GM19328 (cell line): ENCODE results near the gene GALNT18.

Experiments
- ATAC-seq: cut with Tn5 transposase; IDR thresholded peaks from one replicate; pipeline ENCODE4 v1.9.1; 2021; ENCODE audit warnings: mild to moderate bottlenecking, moderate library complexity; ENCODE audit not compliant: unreplicated experiment

GALNT18 gene

GRCh38 chr11:11250470-11250869 is 371.3 kb downstream of the GALNT18 start:
- no peak for ATAC-seq

- no peak for ATAC-seq
Measured at GRCh38 chr11:11247576-11247975, 374.2 kb downstream of the GALNT18 start.

GRCh38 chr11:11247086-11247485 is 374.7 kb downstream of the GALNT18 start:
- no peak for ATAC-seq

GRCh38 chr11:11246166-11246565 is 375.6 kb downstream of the GALNT18 start:
- ATAC-seq, result no peak

- no peak for ATAC-seq
Measured at GRCh38 chr11:11245453-11245852, 376.4 kb downstream of the GALNT18 start.

- ATAC-seq, result no peak
Measured at GRCh38 chr11:11244470-11245080, 377.2 kb downstream of the GALNT18 start.

- no peak for ATAC-seq
Measured at GRCh38 chr11:11243590-11244469, 378.0 kb downstream of the GALNT18 start.

- ATAC-seq, result no peak
Measured at GRCh38 chr11:11243209-11243589, 378.6 kb downstream of the GALNT18 start.

GRCh38 chr11:11241284-11241683 is 380.5 kb downstream of the GALNT18 start:
- no peak for ATAC-seq

- ATAC-seq, result no peak
Measured at GRCh38 chr11:11239959-11240358, 381.8 kb downstream of the GALNT18 start.

GRCh38 chr11:11237070-11237832 is 384.6 kb downstream of the GALNT18 start:
- no peak for ATAC-seq

- ATAC-seq, result no peak
Measured at GRCh38 chr11:11236498-11237059, 385.2 kb downstream of the GALNT18 start.

- no peak for ATAC-seq
Measured at GRCh38 chr11:11231763-11232162, 390.0 kb downstream of the GALNT18 start.

- ATAC-seq, result no peak
Measured at GRCh38 chr11:11230802-11231562, 390.8 kb downstream of the GALNT18 start.

GRCh38 chr11:11230087-11230486 is 391.7 kb downstream of the GALNT18 start:
- ATAC-seq, result no peak

- no peak for ATAC-seq
Measured at GRCh38 chr11:11229647-11230046, 392.2 kb downstream of the GALNT18 start.

GRCh38 chr11:11227296-11228085 is 394.3 kb downstream of the GALNT18 start:
- ATAC-seq, result no peak
